OCI-LY3 (cell line): ENCODE results near the gene SOX13.

Experiments used
- H2AFZ ChIP-seq: fragments of 200-600, 300-600 bp; shearing (Covaris generic); 2 replicates; pipeline ENCODE4 v1.6.0; 2014; ENCODE audit warnings: antibody characterized with exemption, low read depth, low read length
- H3K27ac ChIP-seq: fragments of 200-600, 300-600 bp; sonication (generic); 2 replicates; pipeline ENCODE4 v1.5.1; 2014; ENCODE audit warnings: mild to moderate bottlenecking, low read length, moderate library complexity, mixed read lengths
- H3K27me3 ChIP-seq: fragments of 200-600, 300-600 bp; sonication (generic); 2 replicates; pipeline ENCODE4 v1.6.1; 2014; ENCODE audit warnings: low read depth, low read length, mixed read lengths
- H3K36me3 ChIP-seq: fragments of 200-600, 300-600 bp; sonication (generic); replicated peaks from 2 replicates; pipeline ENCODE3; 2014; ENCODE audit warnings: low read depth, low read length, mixed read lengths
- H3K4me1 ChIP-seq: fragments of 300-600, 200-600 bp; sonication (generic); 2 replicates; pipeline ENCODE4 v1.6.1; 2014; ENCODE audit warnings: low read length, mixed read lengths
- H3K4me2 ChIP-seq: fragments of 200-600, 300-600 bp; sonication (generic); 2 replicates; pipeline ENCODE4 v1.6.1; 2014; ENCODE audit warnings: low read length, mixed read lengths
- H3K4me3 ChIP-seq: fragments of 300-600, 200-600 bp; sonication (generic); 2 replicates; pipeline ENCODE4 v1.5.1; 2014; ENCODE audit warnings: antibody characterized with exemption, mild to moderate bottlenecking, low read length, moderate library complexity
- H3K79me2 ChIP-seq: fragments of 300-600, 200-600 bp; shearing (Covaris generic); 2 replicates; pipeline ENCODE4 v1.6.1; 2014; ENCODE audit warnings: mild to moderate bottlenecking, low read length, mixed read lengths
- H3K9ac ChIP-seq: fragments of 300-600, 200-600 bp; shearing (Covaris generic); 2 replicates; pipeline ENCODE4 v1.6.0; 2014; ENCODE audit warnings: mild to moderate bottlenecking, low read length, moderate library complexity
- H3K9me3 ChIP-seq: fragments of 200-600, 300-600 bp; shearing (Covaris generic); 2 replicates; pipeline ENCODE4 v1.6.1; 2014; ENCODE audit warnings: low read length, mixed read lengths; ENCODE audit not compliant: insufficient read depth
- H4K20me1 ChIP-seq: fragments of 200-600, 300-600 bp; sonication (generic); 2 replicates; pipeline ENCODE4 v1.6.1; 2016; ENCODE audit warnings: low read length, mixed read lengths; ENCODE audit not compliant: insufficient read depth
- EZH2phosphoT487 ChIP-seq: fragments of 200-600 bp; shearing (Covaris generic); IDR thresholded peaks from 2 replicates; pipeline ENCODE4 v1.6.1; 2018; ENCODE audit warnings: antibody characterized with exemption, mixed run types, low read depth
- TF ChIP-seq, protein P1 (sequence below): fragments of 200-600, 300-600 bp; sonication (generic); IDR thresholded peaks from 2 replicates; pipeline ENCODE4 v1.5.1; 2014; ENCODE audit warnings: antibody characterized with exemption, low read length, low read depth

SOX13 gene

DNA sequence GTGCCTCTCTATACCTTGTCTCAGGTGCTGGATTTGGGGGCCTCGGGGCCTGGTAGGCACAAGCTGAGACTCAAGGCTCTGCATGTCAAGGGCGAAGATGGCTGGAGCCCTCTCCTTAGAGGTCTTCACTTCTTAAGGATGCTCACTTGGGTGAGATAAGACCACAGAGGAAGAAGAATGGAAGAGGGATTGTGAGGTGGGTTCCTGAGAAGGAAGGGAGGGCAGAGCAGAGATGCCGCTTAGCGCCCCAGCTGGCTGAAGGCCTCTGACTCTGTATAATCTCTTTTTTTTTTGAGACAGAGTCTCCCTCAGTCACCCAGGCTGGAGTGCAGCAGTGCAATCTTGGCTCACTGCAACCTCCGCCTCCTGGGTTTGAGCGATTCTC is 32.2 kb downstream of the SOX13 start:
- H3K79me2 ChIP-seq, result no peaks in the 10 kb centered on the region
- no peaks in the 10 kb centered on the region for H3K4me1 ChIP-seq
- no peak overlapping the region for H3K4me3 ChIP-seq
- TF ChIP-seq, protein P1, sequence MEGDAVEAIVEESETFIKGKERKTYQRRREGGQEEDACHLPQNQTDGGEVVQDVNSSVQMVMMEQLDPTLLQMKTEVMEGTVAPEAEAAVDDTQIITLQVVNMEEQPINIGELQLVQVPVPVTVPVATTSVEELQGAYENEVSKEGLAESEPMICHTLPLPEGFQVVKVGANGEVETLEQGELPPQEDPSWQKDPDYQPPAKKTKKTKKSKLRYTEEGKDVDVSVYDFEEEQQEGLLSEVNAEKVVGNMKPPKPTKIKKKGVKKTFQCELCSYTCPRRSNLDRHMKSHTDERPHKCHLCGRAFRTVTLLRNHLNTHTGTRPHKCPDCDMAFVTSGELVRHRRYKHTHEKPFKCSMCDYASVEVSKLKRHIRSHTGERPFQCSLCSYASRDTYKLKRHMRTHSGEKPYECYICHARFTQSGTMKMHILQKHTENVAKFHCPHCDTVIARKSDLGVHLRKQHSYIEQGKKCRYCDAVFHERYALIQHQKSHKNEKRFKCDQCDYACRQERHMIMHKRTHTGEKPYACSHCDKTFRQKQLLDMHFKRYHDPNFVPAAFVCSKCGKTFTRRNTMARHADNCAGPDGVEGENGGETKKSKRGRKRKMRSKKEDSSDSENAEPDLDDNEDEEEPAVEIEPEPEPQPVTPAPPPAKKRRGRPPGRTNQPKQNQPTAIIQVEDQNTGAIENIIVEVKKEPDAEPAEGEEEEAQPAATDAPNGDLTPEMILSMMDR, result no peak
- TF ChIP-seq EZH2phosphoT487, result no peak
- H3K36me3 ChIP-seq, result no peaks in the 10 kb centered on the region
- H3K9me3 ChIP-seq, result no peaks in the 10 kb centered on the region
- H3K27me3 ChIP-seq, result peaks cover 7% of the 10 kb centered on the region; the same call in 1 of the 2 replicates
- no peak overlapping the region for H2AFZ ChIP-seq
- no peak overlapping the region for H3K4me2 ChIP-seq
- H3K9ac ChIP-seq, result no peak overlapping the region
- H3K27ac ChIP-seq, result no peak overlapping the region
- H4K20me1 ChIP-seq, result no peaks in the 10 kb centered on the region

DNA sequence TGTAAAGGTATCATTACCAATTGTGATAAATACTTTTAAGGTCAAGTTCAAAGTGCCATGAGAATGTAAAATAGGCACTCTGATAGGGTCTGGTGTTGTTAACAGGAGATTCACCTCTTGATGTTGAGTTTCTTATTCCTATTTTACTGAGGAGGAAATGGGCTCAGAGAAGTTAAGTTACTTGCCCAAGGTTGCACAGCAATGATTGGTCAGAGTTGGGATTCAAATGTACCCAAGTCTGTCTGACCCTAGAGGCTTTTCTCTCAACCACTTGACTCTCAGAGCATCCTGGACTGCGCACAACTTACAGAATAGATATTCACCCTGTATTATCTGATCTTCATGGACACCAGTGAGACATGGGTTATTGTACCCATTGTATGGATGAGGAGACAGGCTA is 33.9 kb downstream of the SOX13 start:
- Histone ChIP-seq H3K27me3 (peaks cover 7% of the 10 kb centered on the region; the same call in 1 of the 2 replicates), H3K4me2 (no peak overlapping the region), H3K9ac (no peak overlapping the region), H2AFZ (no peak overlapping the region), H3K9me3 (no peaks in the 10 kb centered on the region), H4K20me1 (no peaks in the 10 kb centered on the region), H3K36me3 (no peaks in the 10 kb centered on the region), H3K4me3 (no peak overlapping the region), H3K79me2 (no peaks in the 10 kb centered on the region), H3K27ac (no peak overlapping the region), H3K4me1 (no peaks in the 10 kb centered on the region)
- TF ChIP-seq EZH2phosphoT487, result no peak
- TF ChIP-seq, protein P1, result no peak

DNA sequence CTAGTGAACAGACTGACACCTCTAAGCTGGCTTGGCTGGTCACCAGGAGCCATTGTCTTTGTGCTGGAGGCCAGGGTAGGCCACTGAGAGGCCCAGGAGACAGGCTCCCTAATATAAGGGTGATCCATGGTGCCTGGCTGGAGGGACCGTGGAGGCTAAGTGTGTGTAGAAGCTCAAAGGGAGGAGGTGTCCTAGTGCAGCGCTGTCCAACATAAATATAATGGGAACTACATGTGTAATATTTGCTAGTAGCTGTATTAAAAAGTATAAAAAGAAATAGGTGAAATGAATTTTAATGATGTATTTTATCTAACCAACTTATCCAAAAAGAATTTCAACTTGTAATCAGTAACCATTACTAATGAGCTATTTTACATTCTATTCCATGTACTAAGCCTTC is 35.0 kb downstream of the SOX13 start:
- Histone ChIP-seq H3K9me3 (no peaks in the 10 kb centered on the region), H3K4me2 (no peak overlapping the region), H3K27me3 (peaks cover 7% of the 10 kb centered on the region; the same call in 1 of the 2 replicates), H3K79me2 (no peaks in the 10 kb centered on the region), H3K36me3 (no peaks in the 10 kb centered on the region), H4K20me1 (no peaks in the 10 kb centered on the region), H3K9ac (no peak overlapping the region), H3K4me3 (no peak overlapping the region), H3K4me1 (no peaks in the 10 kb centered on the region), H3K27ac (no peak overlapping the region), H2AFZ (no peak overlapping the region)
- TF ChIP-seq EZH2phosphoT487, result no peak
- TF ChIP-seq, protein P1, result no peak

DNA sequence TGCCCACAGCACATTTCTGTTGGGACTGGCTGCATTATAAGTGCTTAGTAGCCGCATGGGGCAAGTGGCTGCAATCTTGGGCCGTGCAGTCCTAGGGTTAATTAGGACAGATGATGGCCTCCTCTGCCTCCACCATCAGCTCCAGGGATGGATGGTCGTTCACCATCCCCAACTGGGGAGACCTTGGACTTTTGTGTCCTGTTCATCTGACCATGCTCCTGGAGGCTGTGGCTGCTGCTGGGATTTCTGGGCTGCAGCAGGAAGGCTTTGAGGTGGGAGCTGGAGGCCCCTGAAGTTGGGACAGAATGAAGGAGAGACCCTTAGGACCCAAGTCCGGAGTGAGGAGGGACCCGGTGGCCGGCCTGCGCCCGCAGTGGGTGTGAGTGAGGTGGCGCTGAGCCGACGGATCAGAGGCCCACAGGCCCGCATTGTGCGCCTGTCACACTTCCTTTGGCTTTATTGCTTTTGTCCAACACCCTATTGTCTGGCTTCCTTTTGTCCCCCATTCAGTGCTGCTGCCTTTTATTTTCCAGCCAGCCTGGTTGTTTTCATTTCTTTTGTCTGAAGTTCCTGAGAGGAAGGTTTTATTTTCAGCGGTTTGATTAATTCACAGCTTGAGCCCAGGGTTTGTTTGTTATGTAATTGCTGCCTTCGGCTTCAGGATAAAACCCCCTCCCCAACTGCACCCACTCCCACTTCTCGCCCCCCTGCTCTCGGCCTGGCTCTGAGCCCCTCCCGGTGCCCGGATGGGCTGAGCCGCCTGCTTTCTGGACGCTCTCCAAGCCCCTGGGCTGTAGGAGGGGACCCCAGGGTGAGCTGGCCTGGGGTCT is 35.6 kb downstream of the SOX13 start:
- Histone ChIP-seq H3K27me3 (peaks cover 7% of the 10 kb centered on the region; the same call in 1 of the 2 replicates), H3K27ac (no peak overlapping the region), H3K9ac (no peak overlapping the region), H3K9me3 (no peaks in the 10 kb centered on the region), H3K4me1 (no peaks in the 10 kb centered on the region), H3K79me2 (no peaks in the 10 kb centered on the region), H3K36me3 (no peaks in the 10 kb centered on the region), H4K20me1 (no peaks in the 10 kb centered on the region), H3K4me2 (no peak overlapping the region), H2AFZ (no peak overlapping the region), H3K4me3 (no peak overlapping the region)
- no peak for TF ChIP-seq EZH2phosphoT487
- TF ChIP-seq, protein P1, result no peak
